Thoracic aorta endothelial cell (primary cell): ENCODE data around the gene CENPQ. TPM values are rescaled to one million over a fixed set of nuclear protein-coding genes. Genes with fewer than 3 reads are reported as not detected.

Source experiments
- total RNA-seq: library from RNA; depleted of rRNA; stranded (reverse); fragments of >200 nt; gene quantifications from 2 replicates; pipeline ENCODE4 v1.2.3, GENCODE V29; 2012

The CENPQ gene
- 14.4 and 15.8 TPM in 2 replicates for total RNA-seq

GRCh38 chr6:49462927-49463611 lies at the start of gene CENPQ, which contains the start of gene MMUT:
CENPQ (plus strand) TSS chr6:49463370; CDS start chr6:49470177, 6,807 bp downstream.
MMUT (minus strand) TSS chr6:49463253; CDS start chr6:49459466, 3,787 bp downstream.

DNA sequence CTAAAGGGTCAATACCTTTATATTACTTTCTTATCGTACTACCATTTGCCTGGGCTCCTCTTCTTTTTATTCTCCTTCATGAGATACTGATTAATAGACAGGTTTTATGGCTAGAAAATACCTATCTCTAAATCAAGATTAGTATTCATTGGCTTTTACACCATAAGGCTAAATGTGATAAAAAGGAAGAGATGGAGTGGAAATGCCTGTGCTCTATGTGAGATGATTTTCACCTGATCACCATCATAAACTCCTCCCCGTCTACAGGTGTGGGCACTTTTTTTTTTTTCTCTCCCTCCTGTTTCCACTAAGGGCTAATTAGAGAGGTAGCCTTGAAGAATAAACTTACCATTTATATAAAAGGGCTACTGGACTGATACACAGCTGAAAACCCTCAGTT lies 36.5 kb downstream of the CENPQ start, which contains the start of gene GLYATL3:
Gene GLYATL3 (plus strand): TSS at position 301 of the 400 bp plus-strand sequence. CDS start 12,068 bp downstream, outside the sequence.

Other genes starting within 250 kb of the CENPQ start
- 14.6 and 17.3 TPM in 2 replicates for gene MMUT, start 117 bp upstream of the CENPQ start, total RNA-seq
- not detected in 2 replicates for gene GLYATL3, start 36.6 kb downstream of the CENPQ start, total RNA-seq
- 7.8 and 8.3 TPM in 2 replicates for gene C6orf141, start 87.3 kb downstream of the CENPQ start, total RNA-seq
- gene RHAG, start 173.5 kb downstream of the CENPQ start, total RNA-seq: not detected in 2 replicates